Measurements from ENCODE around the gene PROK1.
A peak's percentile ranks its signal among the peaks of the same experiment; 100 is the strongest.
"Not testable (repeated sequence)": the region's sequence is repeated elsewhere in the genome, so short reads cannot be mapped to it uniquely, and the experiment has no call there.

The PROK1 gene

GRCh38 chr1:110433803-110434202 is 17.1 kb upstream of the PROK1 start:
- DNase-seq (ENCODE audit: low spot score) = no peak

- DNase-seq (ENCODE audit: low spot score) = no peak
These were observed 16.0 kb upstream of the PROK1 start for GRCh38 chr1:110434946-110435345.

GRCh38 chr1:110436635-110437034 is 14.3 kb upstream of the PROK1 start:
- DNase-seq (ENCODE audit: low spot score) = no peak

- not testable (repeated sequence) for DNase-seq (ENCODE audit: low spot score)
These were observed 13.2 kb upstream of the PROK1 start for GRCh38 chr1:110437645-110438299.

DNA sequence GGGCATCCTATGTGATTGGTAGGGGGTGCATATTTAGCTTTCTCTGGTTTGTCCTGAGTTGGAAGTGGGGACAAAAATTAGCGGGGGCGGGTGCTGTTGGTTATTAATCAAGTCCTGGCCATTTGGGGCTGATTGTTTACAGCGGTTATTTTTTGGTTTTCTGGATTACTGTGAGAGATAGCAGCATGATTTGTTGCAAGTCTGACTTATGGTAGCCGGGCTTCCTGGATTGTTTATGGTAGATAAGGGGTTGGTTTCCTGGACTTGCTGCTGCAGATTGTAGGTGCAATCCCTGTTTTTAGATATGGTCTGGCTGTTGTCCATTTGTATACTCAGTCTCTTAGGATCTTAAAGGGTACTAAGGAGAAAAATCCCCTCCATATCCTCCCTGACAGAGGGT is 12.1 kb upstream of the PROK1 start:
- DNase-seq (ENCODE audit: low spot score) = no peak

DNA sequence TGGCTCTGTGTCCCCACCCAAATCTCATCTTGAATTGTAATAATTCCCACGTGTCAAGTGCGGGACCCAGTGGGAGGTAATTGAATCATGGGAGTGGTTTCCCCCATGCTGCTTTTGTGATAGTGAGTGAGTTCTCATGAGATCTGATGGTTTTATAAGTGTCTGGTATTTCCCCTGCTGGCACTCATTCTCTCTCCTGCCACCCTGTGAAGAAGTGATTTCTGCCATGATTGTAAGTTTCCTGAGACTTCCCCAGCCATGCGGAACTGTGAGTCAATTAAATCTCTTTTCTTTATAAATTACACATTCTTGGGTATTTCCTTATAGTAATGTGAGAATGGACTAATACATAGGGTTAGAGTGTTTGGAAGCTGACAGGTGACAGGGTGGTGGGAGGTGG is 11.1 kb upstream of the PROK1 start:
- DNase-seq (ENCODE audit: low spot score) = not testable (repeated sequence)

DNA sequence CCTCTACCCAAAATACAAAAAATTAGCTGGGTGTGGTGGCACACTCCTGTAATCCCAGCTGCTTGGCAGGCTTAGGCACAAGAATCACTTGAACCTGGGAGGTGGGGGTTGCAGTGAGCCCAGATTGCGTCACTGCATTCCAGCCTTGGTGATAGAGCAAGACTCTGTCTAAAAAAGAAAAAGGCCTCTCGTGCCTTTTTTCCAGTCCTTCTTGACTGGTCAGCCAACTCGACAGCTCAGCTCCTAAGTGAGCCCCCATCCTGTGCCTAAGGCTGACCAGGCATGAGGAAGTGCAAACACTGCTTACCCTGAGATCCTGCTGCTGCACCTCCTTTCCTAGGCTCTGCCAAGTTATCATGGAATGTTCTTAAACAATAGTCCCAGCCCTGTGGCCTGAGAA is 10.1 kb upstream of the PROK1 start:
- DNase-seq (ENCODE audit: low spot score) = no peak

GRCh38 chr1:110441888-110442287 is 9.1 kb upstream of the PROK1 start:
- no peak for DNase-seq (ENCODE audit: low spot score)

DNA sequence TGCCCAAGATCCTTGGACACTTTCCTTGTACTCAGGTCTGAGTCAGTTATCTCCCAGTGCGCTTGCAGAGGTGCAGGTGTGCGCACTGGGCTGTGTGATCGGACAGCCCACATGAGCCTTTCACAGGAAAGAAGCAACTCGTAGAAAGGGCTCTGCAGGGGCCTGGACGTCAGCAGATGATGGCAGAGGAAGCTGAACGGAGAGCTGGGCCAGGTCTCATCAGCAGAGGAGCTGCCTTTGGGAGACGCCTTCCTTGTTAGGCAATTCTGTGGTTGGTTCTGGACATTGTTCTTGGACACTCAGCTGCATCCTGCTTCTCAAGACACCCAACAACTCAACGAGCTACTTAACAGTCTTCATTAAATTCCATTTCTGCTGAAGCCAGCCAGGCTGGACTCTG is 7.5 kb upstream of the PROK1 start:
- no peak for DNase-seq (ENCODE audit: low spot score)

DNA sequence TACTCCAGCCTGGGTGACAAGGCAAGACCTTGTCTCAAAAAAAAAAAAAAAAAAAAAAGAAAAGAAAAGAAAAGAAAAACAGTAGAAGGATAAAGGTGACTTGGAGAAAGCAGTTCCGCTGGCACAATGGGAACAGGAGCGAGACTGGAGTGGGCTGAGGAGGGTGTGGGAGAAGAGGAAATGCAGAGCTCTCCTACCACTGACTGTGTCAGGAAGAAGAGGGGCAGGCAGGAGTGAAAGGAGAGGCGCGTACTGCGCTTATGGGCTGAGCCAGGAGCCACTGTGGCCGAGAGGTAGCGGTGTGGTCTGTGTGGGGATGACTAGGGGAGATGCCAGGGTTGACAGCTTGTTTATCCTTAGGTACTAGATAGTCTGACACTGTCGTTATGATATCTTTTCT is 6.4 kb upstream of the PROK1 start:
- DNase-seq (ENCODE audit: low spot score) = no peak

DNA sequence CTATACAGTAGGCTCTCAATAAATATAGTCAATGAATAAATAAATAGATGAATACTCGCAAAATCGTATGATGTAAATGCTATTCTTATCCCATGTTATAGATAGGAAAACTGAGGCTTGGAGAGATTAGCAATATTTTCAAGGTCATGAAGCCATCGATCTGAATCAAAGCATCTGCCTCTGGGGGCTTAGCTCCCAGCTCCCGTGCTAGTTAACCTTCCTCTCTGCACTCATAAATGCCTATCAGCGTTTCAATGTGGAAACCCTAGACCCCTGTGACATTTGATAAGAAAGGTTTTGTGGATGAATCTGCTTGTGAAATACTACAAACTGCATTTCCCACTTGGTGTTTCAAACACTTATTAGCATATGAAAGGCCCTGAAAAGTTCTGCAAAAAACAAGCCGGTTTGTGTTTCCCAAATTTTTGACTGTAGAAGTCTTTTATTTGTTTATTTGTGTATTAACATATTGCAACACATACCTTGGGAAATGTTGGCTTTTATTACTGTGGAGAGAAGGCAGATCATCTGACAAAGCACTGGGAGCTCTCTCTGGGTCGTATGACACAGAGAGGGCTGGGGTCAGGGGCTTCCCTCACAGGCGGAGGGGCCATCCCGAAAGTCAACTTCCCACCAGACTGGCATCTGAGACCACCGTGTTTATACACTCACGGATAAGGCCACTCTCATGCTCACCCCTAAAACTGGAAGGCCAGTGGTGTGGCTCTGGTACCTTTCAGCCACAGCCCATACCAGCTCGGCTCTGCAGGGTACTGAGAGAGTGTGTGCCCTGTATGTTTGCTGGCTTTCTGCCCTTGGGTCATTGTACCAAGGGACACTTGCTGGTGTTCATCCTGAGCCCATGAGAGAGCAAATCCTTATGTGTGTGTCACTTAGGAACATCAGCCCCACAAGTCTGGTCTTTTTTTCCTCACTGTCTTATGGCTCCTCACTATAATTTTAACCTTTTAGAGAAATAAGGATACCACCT is 993 bp upstream of the PROK1 start:
- DNase-seq (ENCODE audit: low spot score) = no peak

GRCh38 chr1:110452330-110452729 is 1.4 kb downstream of the PROK1 start:
- no peak for DNase-seq (ENCODE audit: low spot score)

- no peak for DNase-seq (ENCODE audit: low spot score)
These were observed 2.9 kb downstream of the PROK1 start for GRCh38 chr1:110453829-110454228.

- DNase-seq (ENCODE audit: low spot score) = no peak
These were observed 3.4 kb downstream of the PROK1 start for GRCh38 chr1:110454328-110454727.

- DNase-seq (ENCODE audit: low spot score) = no peak
These were observed 4.2 kb downstream of the PROK1 start for GRCh38 chr1:110455151-110455550.

DNA sequence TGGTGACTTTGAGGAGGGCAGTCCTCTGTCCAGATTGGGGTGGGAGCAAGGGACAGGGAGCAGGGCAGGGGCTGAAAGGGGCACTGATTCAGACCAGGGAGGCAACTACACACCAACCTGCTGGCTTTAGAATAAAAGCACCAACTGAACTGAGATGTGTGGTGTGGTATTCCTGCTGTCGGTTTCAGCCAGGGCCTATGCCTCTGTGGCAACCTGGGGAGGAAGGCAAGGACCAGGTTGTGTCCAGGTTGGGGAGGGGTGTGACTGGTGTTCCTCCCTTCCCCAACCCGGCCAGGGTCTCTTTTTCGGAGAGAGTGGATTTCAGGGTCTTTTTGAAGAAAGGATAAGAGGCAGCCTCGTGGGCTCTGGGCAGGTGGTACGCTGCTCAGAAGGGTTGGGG is 6.3 kb downstream of the PROK1 start:
- no peak for DNase-seq (ENCODE audit: low spot score)

DNA sequence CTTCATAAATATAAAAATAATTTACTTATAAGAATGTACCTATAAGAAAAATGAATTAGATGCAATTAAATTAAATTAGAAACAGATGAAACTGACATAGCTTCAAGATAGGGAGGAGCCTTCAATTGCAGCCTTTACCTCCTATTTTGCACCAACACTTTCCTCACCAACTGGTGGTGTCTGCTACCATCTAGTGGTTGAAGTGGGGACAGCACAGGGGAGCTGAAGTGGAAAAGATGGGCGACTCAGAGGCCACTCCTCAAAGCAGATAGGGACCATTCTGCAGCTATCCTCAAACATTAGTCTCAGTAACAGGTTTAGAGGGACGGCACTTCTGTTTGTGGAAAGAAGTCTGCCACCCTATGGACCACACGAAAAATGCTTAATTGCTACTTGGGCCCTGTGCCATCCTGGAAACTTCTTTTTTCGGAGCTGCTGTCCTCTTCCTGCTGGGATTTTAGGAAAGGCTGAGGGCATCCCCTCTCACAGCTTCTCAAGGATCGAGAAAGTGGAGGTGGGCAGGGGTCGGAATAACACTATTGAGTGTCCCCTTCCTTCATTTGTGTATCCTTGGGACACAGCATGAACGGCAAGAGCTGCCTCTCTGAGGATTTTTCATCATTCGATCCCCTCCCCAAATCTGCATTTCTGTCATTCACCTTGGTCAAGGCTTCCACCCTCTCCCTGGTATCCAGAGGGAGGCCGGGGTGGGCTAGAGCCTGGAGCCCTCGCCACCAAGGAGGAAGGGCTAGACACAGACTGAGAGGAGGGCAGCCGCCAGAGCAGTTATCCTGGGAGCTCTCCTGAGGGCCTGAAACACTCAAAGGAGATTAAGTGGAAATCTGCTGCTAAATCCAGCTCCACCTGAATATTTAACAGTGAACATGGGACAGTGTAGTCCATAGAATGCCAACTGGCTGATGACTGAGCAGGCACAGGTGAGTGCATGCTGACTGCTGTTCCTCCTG is 9.6 kb downstream of the PROK1 start:
- peak; percentile 88 for DNase-seq (ENCODE audit: low spot score)

DNA sequence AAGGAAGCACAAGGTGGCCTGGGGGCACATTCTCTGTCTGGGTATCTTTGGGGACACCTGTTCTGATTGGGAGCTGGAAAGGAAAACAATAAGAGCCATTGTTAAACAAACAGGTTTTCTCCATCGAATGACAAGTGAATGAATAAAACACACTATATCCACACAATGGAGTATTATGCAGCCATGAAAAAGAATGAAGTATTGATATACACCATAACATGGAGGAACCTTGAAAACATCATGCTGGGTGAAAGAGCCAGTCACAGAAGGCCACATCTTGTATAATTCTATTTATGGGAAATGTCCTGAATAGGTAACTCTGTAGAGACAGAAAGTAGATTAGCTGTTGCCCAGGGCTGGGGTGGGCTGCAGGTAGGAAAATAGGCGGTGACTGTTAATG is 11.1 kb downstream of the PROK1 start:
- no peak for DNase-seq (ENCODE audit: low spot score)

GRCh38 chr1:110462964-110463363 is 12.0 kb downstream of the PROK1 start:
- no peak for DNase-seq (ENCODE audit: low spot score)

- DNase-seq (ENCODE audit: low spot score) = no peak
These were observed 12.8 kb downstream of the PROK1 start for GRCh38 chr1:110463725-110464124.

DNA sequence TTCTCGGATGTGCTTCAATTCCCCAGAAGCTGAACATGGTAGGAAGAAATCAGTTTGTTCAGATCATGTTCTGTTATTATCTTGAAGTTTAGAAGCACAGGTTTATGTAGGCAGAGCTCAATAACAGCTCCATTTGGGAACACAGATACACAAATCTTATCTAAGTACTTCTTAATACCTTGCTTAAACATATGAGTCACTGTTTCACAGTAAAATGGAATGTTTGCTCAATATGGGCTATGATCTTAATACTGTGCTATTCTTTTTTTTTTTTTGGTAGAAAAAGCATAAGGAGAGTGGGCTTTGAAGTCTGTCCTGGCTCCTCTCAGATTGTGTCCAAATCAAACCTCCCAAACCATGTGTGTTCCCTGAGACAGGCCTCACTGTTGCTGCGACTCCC is 13.4 kb downstream of the PROK1 start:
- no peak for DNase-seq (ENCODE audit: low spot score)
